Testis (tissue), 3 donors: ENCODE results near the gene C1QB. TPM values are rescaled to one million over a fixed set of nuclear protein-coding genes. Genes with fewer than 3 reads are reported as not detected.

Experiments used
- DNase-seq: peaks from one replicate; pipeline ENCODE4 v3.0.0-alpha.2; 2019
- H3K27ac ChIP-seq, 2 donors: fragments of 200-600 bp; sonication (generic); one replicate each; pipeline ENCODE4 v1.5.1; 2019
- H3K27me3 ChIP-seq: fragments of 200-600 bp; sonication (generic); one replicate; pipeline ENCODE4 v1.5.1; 2019
- H3K36me3 ChIP-seq: fragments of 200-600 bp; sonication (generic); one replicate; pipeline ENCODE4 v1.5.1; 2017; ENCODE audit warnings: low read depth; ENCODE audit errors: missing control alignments
- H3K4me1 ChIP-seq: fragments of 200-600 bp; sonication (generic); one replicate; pipeline ENCODE4 v1.5.1; 2019
- H3K4me3 ChIP-seq, 2 donors: fragments of 200-600 bp; sonication (generic); one replicate each; pipeline ENCODE4 v1.5.1; 2017 to 2019
- H3K9me3 ChIP-seq: fragments of 200-600 bp; sonication (generic); one replicate; pipeline ENCODE4 v1.5.1; 2017
- CTCF ChIP-seq, 3 experiments: fragments of 450-650 bp in 2 of 3; fragments of 200-600 bp in 1 of 3; sonication (generic) in 1 of 3; IDR thresholded peaks; one replicate each; pipeline ENCODE4 v1.5.1; 2016 to 2019; ENCODE audit warnings: antibody characterized with exemption in 3 of 3, mild to moderate bottlenecking in 2 of 3, moderate library complexity in 1 of 3
- POLR2A ChIP-seq: fragments of 450-650 bp; IDR thresholded peaks from one replicate; pipeline ENCODE4 v1.6.1; 2017; ENCODE audit warnings: antibody characterized with exemption, mild to moderate bottlenecking, moderate library complexity
- WGBS, 2 donors: methylation state at CpG; one replicate each; pipeline ENCODE4 v1.1.5; 2018; 5-methylcytosine and 5-hydroxymethylcytosine counted together
- intact Hi-C: fragments of 100-400 bp; cut with DNase I; formaldehyde crosslinking; loops from one replicate; pipeline ENCODE4 v1.15.1; 2023; ENCODE audit warnings: low total_unique reads
- microRNA-seq, 2 donors: library from miRNA; unstranded; fragments of <30 nt; microRNA quantifications; one replicate each; pipeline ENCODE4, GENCODE V29; 2016; ENCODE audit warnings: borderline number of aligned reads in 2 of 2, borderline replicate concordance in 1 of 2
- polyA plus RNA-seq: library from polyadenylated mRNA; stranded (reverse); fragments of 350-450 nt; fragmentation: Illumina TruSeq; extraction: RNeasy Lipid Tissue Mini Kit (QIAGEN cat#74804); gene quantifications from one replicate; pipeline ENCODE4 v1.2.3, GENCODE V29; 2014; ENCODE audit warnings: low read depth, low replicate concordance; ENCODE audit not compliant: insufficient read depth
- small RNA-seq, 2 donors: library from RNA; depleted of rRNA; stranded (forward); fragments of <200 nt; gene quantifications; one replicate each; pipeline ENCODE3, GENCODE V24; 2016
- total RNA-seq, 2 donors: library from RNA; depleted of rRNA; stranded (reverse); fragments of >200 nt; gene quantifications; one replicate each; pipeline ENCODE4 v1.2.3, GENCODE V29; 2016

Gene C1QB
- total and polyA plus RNA-seq, 3 donors from 2014 or later, result 16.8 to 155 (median 66.0) TPM

- Histone ChIP-seq H3K27ac (no peak overlapping the region), H3K9me3 (no peaks in the 10 kb centered on the region), H3K27me3 (no peaks in the 10 kb centered on the region), H3K4me3 (no peak overlapping the region), H3K4me1 (peaks cover 7% of the 10 kb centered on the region), H3K36me3 (no peaks in the 10 kb centered on the region)
- no peak for TF ChIP-seq POLR2A
- TF ChIP-seq CTCF (IDR thresholded peaks at IDR 0.05), result no peak
- intact Hi-C loops, result loop anchor here (5.0 kb wide), 1 partner anchor 183 kb away; no protein-coding TSS in a partner anchor
- no peak for DNase-seq
- 79 to 82% methylated on average over 3 of the region's 3 CpGs for WGBS, 2 donors
Measured at GRCh38 chr1:22709227-22709626, 56.2 kb downstream of the C1QB start.

- intact Hi-C loops, result loop anchor here (5.0 kb wide), 1 partner anchor 182 kb away; no protein-coding TSS in a partner anchor
- WGBS, 2 donors, result 4 to 7% methylated on average over 26 to 50 of the region's 50 CpGs
- Histone ChIP-seq H3K4me1 (peaks cover 7% of the 10 kb centered on the region), H3K27ac (no peak overlapping the region), H3K27me3 (no peaks in the 10 kb centered on the region), H3K9me3 (no peaks in the 10 kb centered on the region), H3K36me3 (no peaks in the 10 kb centered on the region), H3K4me3 (peak overlapping the region; percentile 34)
- TF ChIP-seq CTCF (IDR thresholded peaks at IDR 0.05) (no peak), POLR2A (no peak)
- DNase-seq, result peak; percentile 70
Measured at GRCh38 chr1:22709891-22710700, 57.1 kb downstream of the C1QB start.

GRCh38 chr1:22710701-22711049, 57.6 kb downstream of the C1QB start, which contains the start of gene EPHB2:
TSS of gene EPHB2 (plus strand) at chr1:22710839. CDS start at chr1:22710983, 144 bp downstream.
- H3K27ac ChIP-seq, result no peak within 1 kb of the TSS
- peak; percentile 54 for DNase-seq
- H3K4me3 ChIP-seq, result peak within 1 kb of the TSS; percentile 47 to 49
- intact Hi-C loops, result no loop called here
- 0% methylated on average over 2 to 26 of the region's 55 CpGs for WGBS, 2 donors
- peaks cover 7% of the 10 kb centered on the region for H3K4me1 ChIP-seq
- no peaks in the 10 kb centered on the region for H3K27me3 ChIP-seq
- TF ChIP-seq POLR2A, result no peak
- TF ChIP-seq CTCF (IDR thresholded peaks at IDR 0.05), result no peak
- no peaks in the 10 kb centered on the region for H3K9me3 ChIP-seq
- no peaks in the 10 kb centered on the region for H3K36me3 ChIP-seq

GRCh38 chr1:22711071-22711470, 58.0 kb downstream of the C1QB start:
- Histone ChIP-seq H3K36me3 (no peaks in the 10 kb centered on the region), H3K27me3 (no peaks in the 10 kb centered on the region), H3K27ac (no peak overlapping the region), H3K9me3 (no peaks in the 10 kb centered on the region), H3K4me3 (peak overlapping the region; percentile 47 to 49), H3K4me1 (peaks cover 7% of the 10 kb centered on the region)
- intact Hi-C loops, result no loop called here
- no peak for TF ChIP-seq POLR2A
- no peak for DNase-seq
- WGBS, 2 donors, result 1% methylated on average over 16 of the region's 60 CpGs; no CpG with 5 or more reads in 1 of the 2 donors

Small RNA genes lying within 50 kb of the gene (microRNA-seq; reads per million reads assigned to microRNA genes)
- gene MIR6127, result 0 reads per million in 2 donors

Small RNA genes lying within 50 kb of the gene (small RNA-seq; reads per million reads assigned to genes)
- 0 reads per million in 2 donors for gene MIR6127

Other genes starting within 250 kb of the C1QB start
- gene ZBTB40, start 201.4 kb upstream of the C1QB start, total RNA-seq, result 10 to 100 TPM; 28.1 to 28.6 TPM
- gene ZBTB40, start 201.4 kb upstream of the C1QB start, polyA plus RNA-seq, result 15.6 TPM
- 1 to 10 TPM; 5.2 to 6.0 TPM for gene EPHA8, start 89.7 kb upstream of the C1QB start, total RNA-seq
- gene EPHA8, start 89.7 kb upstream of the C1QB start, polyA plus RNA-seq, result 2.3 TPM
- 10 to 100 TPM in 1 of 2 donors, 1 to 10 TPM in 1; 8.7 to 29.8 TPM for gene C1QA, start 16.6 kb upstream of the C1QB start, total RNA-seq
- 142 TPM for gene C1QA, start 16.6 kb upstream of the C1QB start, polyA plus RNA-seq
- 10 to 100 TPM in 1 of 2 donors, 1 to 10 TPM in 1; 8.6 to 36.8 TPM for gene C1QC, start 9.6 kb upstream of the C1QB start, total RNA-seq
- gene C1QC, start 9.6 kb upstream of the C1QB start, polyA plus RNA-seq, result 108 TPM
- 1 to 10 TPM; 7.7 to 9.4 TPM for gene EPHB2, start 57.6 kb downstream of the C1QB start, total RNA-seq
- 8.2 TPM for gene EPHB2, start 57.6 kb downstream of the C1QB start, polyA plus RNA-seq